WERI-Rb-1 (cell line): Measurements from ENCODE around the gene WBP1L.

ENCODE experiments used
- DNase-seq: peaks from one replicate; pipeline ENCODE4 v3.0.0-alpha.2; 2020
- H3K27ac ChIP-seq: fragments of 250-450 bp; sonication (Bioruptor Pico); 2 replicates; pipeline ENCODE4 v1.5.1; 2020; ENCODE audit warnings: mild to moderate bottlenecking, moderate library complexity
- H3K27me3 ChIP-seq: fragments of 250-450 bp; sonication (Bioruptor Pico); 2 replicates; pipeline ENCODE4 v1.5.1; 2021; ENCODE audit warnings: mild to moderate bottlenecking, low read depth, moderate library complexity; ENCODE audit not compliant: insufficient read depth, severe bottlenecking
- H3K36me3 ChIP-seq: fragments of 250-450 bp; sonication (Bioruptor Pico); 2 replicates; pipeline ENCODE4 v1.5.1; 2020; ENCODE audit warnings: mild to moderate bottlenecking, moderate library complexity
- H3K4me3 ChIP-seq: 2 replicates; pipeline ENCODE4 v1.5.1; 2011; ENCODE audit warnings: low read depth, mild to moderate bottlenecking, control low read depth, low read length
- H3K9me3 ChIP-seq: fragments of 250-450 bp; sonication (Bioruptor Pico); 2 replicates; pipeline ENCODE4 v1.5.1; 2021; ENCODE audit warnings: mild to moderate bottlenecking, moderate library complexity; ENCODE audit not compliant: severe bottlenecking
- CTCF ChIP-seq: IDR thresholded peaks from 2 replicates; pipeline ENCODE4 v1.5.1; 2011; ENCODE audit warnings: low read depth, mild to moderate bottlenecking, control low read depth, inconsistent platforms, low read length

Gene WBP1L

GRCh38 chr10:102770792-102771191 is 27.0 kb downstream of the WBP1L start:
- no peak for TF ChIP-seq CTCF
- no peaks in the 10 kb centered on the region for H3K9me3 ChIP-seq

GRCh38 chr10:102773320-102773719 is 29.6 kb downstream of the WBP1L start:
- no peak overlapping the region for H3K4me3 ChIP-seq

More at GRCh38 chr10:102770792-102771191, 27.0 kb downstream of the WBP1L start:
- H3K36me3 ChIP-seq: no peaks in the 10 kb centered on the region
- no peak overlapping the region for H3K4me3 ChIP-seq
- no peak for DNase-seq
- no peaks in the 10 kb centered on the region for H3K27me3 ChIP-seq
- no peak overlapping the region for H3K27ac ChIP-seq

GRCh38 chr10:102773986-102774385 is 30.2 kb downstream of the WBP1L start:
- no peak for TF ChIP-seq CTCF
- H3K9me3 ChIP-seq: no peaks in the 10 kb centered on the region
- no peak overlapping the region for H3K27ac ChIP-seq
- no peaks in the 10 kb centered on the region for H3K27me3 ChIP-seq
- no peak for DNase-seq
- no peak overlapping the region for H3K4me3 ChIP-seq
- H3K36me3 ChIP-seq: no peaks in the 10 kb centered on the region

More at GRCh38 chr10:102773320-102773719, 29.6 kb downstream of the WBP1L start:
- Histone ChIP-seq H3K9me3 (no peaks in the 10 kb centered on the region), H3K27me3 (no peaks in the 10 kb centered on the region), H3K27ac (no peak overlapping the region; the same call in 1 of the 2 replicates), H3K36me3 (no peaks in the 10 kb centered on the region)
- no peak for TF ChIP-seq CTCF
- no peak for DNase-seq

GRCh38 chr10:102775201-102775934 is 31.6 kb downstream of the WBP1L start:
- H3K27me3 ChIP-seq: no peaks in the 10 kb centered on the region
- no peak overlapping the region for H3K27ac ChIP-seq
- no peak overlapping the region for H3K4me3 ChIP-seq
- H3K36me3 ChIP-seq: no peaks in the 10 kb centered on the region
- H3K9me3 ChIP-seq: no peaks in the 10 kb centered on the region
- no peak for TF ChIP-seq CTCF
- peak; percentile 55 for DNase-seq

- no peak for TF ChIP-seq CTCF
- Histone ChIP-seq H3K36me3 (no peaks in the 10 kb centered on the region), H3K27ac (no peak overlapping the region), H3K4me3 (no peak overlapping the region), H3K9me3 (peaks cover 2% of the 10 kb centered on the region), H3K27me3 (no peaks in the 10 kb centered on the region)
- peak; percentile 57 for DNase-seq
Observed at GRCh38 chr10:102775935-102776669, 32.4 kb downstream of the WBP1L start.
